ENCODE results near the gene INSL3.

GRCh38 chr19:17868669-17869068 lies 47.4 kb upstream of the INSL3 start:
- TF ChIP-seq, protein P1, sequence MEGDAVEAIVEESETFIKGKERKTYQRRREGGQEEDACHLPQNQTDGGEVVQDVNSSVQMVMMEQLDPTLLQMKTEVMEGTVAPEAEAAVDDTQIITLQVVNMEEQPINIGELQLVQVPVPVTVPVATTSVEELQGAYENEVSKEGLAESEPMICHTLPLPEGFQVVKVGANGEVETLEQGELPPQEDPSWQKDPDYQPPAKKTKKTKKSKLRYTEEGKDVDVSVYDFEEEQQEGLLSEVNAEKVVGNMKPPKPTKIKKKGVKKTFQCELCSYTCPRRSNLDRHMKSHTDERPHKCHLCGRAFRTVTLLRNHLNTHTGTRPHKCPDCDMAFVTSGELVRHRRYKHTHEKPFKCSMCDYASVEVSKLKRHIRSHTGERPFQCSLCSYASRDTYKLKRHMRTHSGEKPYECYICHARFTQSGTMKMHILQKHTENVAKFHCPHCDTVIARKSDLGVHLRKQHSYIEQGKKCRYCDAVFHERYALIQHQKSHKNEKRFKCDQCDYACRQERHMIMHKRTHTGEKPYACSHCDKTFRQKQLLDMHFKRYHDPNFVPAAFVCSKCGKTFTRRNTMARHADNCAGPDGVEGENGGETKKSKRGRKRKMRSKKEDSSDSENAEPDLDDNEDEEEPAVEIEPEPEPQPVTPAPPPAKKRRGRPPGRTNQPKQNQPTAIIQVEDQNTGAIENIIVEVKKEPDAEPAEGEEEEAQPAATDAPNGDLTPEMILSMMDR (IDR thresholded peaks at IDR 0.05; ENCODE audit: insufficient read depth, low read depth, low read length), result no peak
- TF ChIP-seq EZH2 (IDR thresholded peaks at IDR 0.05; ENCODE audit: insufficient read depth, low read length), result no peak

All from astrocyte (in vitro differentiated cells and primary cell).